Endothelial cell of umbilical vein (primary cell): ENCODE measurements around the gene SRRM3. TPM values are rescaled to one million over a fixed set of nuclear protein-coding genes. Genes with fewer than 3 reads are reported as not detected.

Experiments used
- BruUV-seq: library from RNA; stranded (reverse); fragments of 400-500 nt; replicated peaks from 2 replicates; lab custom pipeline; 2021; lab: Mats Ljungman, UMichigan
- CTCF ChIA-PET: fragments of 300-600, 350-600 bp; sonication (Branson Sonifier 250); formaldehyde crosslinking; loops from one replicate; lab custom pipeline; 2021; ENCODE audit warnings: antibody characterized with exemption, inconsistent platforms; lab: Charles Lee
- POLR2A ChIA-PET: fragments of 300-600, 350-600 bp; sonication (Branson Sonifier 250); formaldehyde crosslinking; loops from one replicate; lab custom pipeline; 2021; ENCODE audit warnings: antibody characterized with exemption, inconsistent platforms; lab: Charles Lee
- DNase-seq: peaks from one replicate; pipeline ENCODE4 v3.0.0-alpha.2; 2011; ENCODE audit warnings: low read depth, low spot score
- FAIRE-seq: peaks from 2 replicates; lab custom pipeline; 2011; peaks lifted over from hg19 to GRCh38; lab: Jason Lieb, UNC
- H2AFZ ChIP-seq: 2 replicates; pipeline ENCODE4 v1.6.0; 2012; ENCODE audit warnings: low read depth, low read length, control low read depth, inconsistent platforms
- H3K27ac ChIP-seq: 2 replicates; pipeline ENCODE4 v1.5.1; 2011; ENCODE audit warnings: low read depth, mild to moderate bottlenecking, control low read depth, low read length, moderate library complexity; ENCODE audit not compliant: insufficient read depth
- H3K27me3 ChIP-seq, 2 experiments: 2 replicates each; pipeline versions ENCODE4 v1.6.0 to v1.6.1; 2011; ENCODE audit warnings: low read length in 2 of 2, mixed read lengths in 1 of 2; ENCODE audit not compliant: control insufficient read depth in 2 of 2, insufficient read depth in 2 of 2
- H3K36me3 ChIP-seq, 2 experiments: 2 replicates in 1 of 2; 3 replicates in 1 of 2; pipeline ENCODE4 v1.5.1; 2011; ENCODE audit warnings: low read length in 2 of 2, mild to moderate bottlenecking in 1 of 2, moderate library complexity in 1 of 2; ENCODE audit not compliant: control insufficient read depth in 2 of 2, insufficient read depth in 2 of 2; ENCODE audit errors: extremely low read depth in 1 of 2
- H3K4me1 ChIP-seq: 3 replicates; pipeline ENCODE4 v1.5.1; 2011; ENCODE audit warnings: mild to moderate bottlenecking, low read length; ENCODE audit not compliant: control insufficient read depth, insufficient read depth; ENCODE audit errors: extremely low read depth
- H3K4me2 ChIP-seq: 2 replicates; pipeline ENCODE4 v1.6.1; 2011; ENCODE audit warnings: low read length, control low read depth, mixed read lengths; ENCODE audit not compliant: insufficient read depth
- H3K4me3 ChIP-seq, 3 experiments: fragments of 200-600 bp in 1 of 3; sonication (generic), shearing (Covaris generic) in 1 of 3; replicated peaks in 1 of 3; 2 replicates each; pipeline ENCODE4 v1.5.1; 2011 to 2016; ENCODE audit warnings: control low read depth in 3 of 3, low read length in 3 of 3, mild to moderate bottlenecking in 2 of 3, inconsistent platforms in 1 of 3, low read depth in 1 of 3, moderate library complexity in 1 of 3; ENCODE audit not compliant: insufficient read depth in 1 of 3
- H3K79me2 ChIP-seq: 2 replicates; pipeline ENCODE4 v1.6.0; 2012; ENCODE audit warnings: low read length, inconsistent platforms; ENCODE audit not compliant: control insufficient read depth, insufficient read depth
- H3K9ac ChIP-seq: replicated peaks from 2 replicates; pipeline ENCODE3; 2011; ENCODE audit warnings: low read length, control low read depth; ENCODE audit not compliant: insufficient read depth; ENCODE audit errors: extremely low read depth
- H3K9me1 ChIP-seq: replicated peaks from 3 replicates; pipeline ENCODE4 v1.6.0; 2011; ENCODE audit warnings: mild to moderate bottlenecking, low read length; ENCODE audit not compliant: control insufficient read depth, insufficient read depth; ENCODE audit errors: extremely low read depth
- H3K9me3 ChIP-seq: replicated peaks from 2 replicates; pipeline ENCODE4 v1.5.1; 2012; ENCODE audit warnings: low read length, inconsistent platforms; ENCODE audit not compliant: control insufficient read depth, insufficient read depth
- H4K20me1 ChIP-seq: replicated peaks from 2 replicates; pipeline ENCODE3; 2011; ENCODE audit warnings: mild to moderate bottlenecking, low read length; ENCODE audit not compliant: control insufficient read depth, insufficient read depth; ENCODE audit errors: extremely low read depth
- EZH2 ChIP-seq: IDR thresholded peaks from 2 replicates; pipeline ENCODE4 v1.6.1; 2012; ENCODE audit warnings: borderline replicate concordance, low read depth, mild to moderate bottlenecking, moderate library complexity, low read length, inconsistent platforms; ENCODE audit not compliant: severe bottlenecking
- GATA2 ChIP-seq: IDR thresholded peaks from 2 replicates; pipeline ENCODE4 v1.7.0; 2011; ENCODE audit warnings: low read depth, mild to moderate bottlenecking, moderate library complexity, mixed read lengths, low read length; ENCODE audit not compliant: insufficient read length, insufficient read depth
- MAX ChIP-seq: IDR thresholded peaks from 2 replicates; pipeline ENCODE4 v1.6.1; 2011; ENCODE audit not compliant: insufficient read depth, insufficient read length
- dilution Hi-C: fragments of 300-500 bp; cut with MboI; formaldehyde crosslinking; loops from one replicate; pipeline ENCODE4 v1.15.0; 2019; ENCODE audit warnings: low sequenced_read_pairs; ENCODE audit not compliant: extremely low pct_ligation_motif_present
- intact Hi-C: fragments of 100-400 bp; cut with micrococcal nuclease; formaldehyde crosslinking; loops from one replicate; pipeline ENCODE4 v1.10.0; 2022
- polyA plus RNA-seq, 4 experiments: library from polyadenylated mRNA; depleted of rRNA in 3 of 4; stranded (reverse) in 3 of 4; unstranded in 1 of 4; fragments of >200 nt; gene quantifications; 2 replicates each; pipeline versions ENCODE4 v1.2.1 to v1.2.3, GENCODE V29; 2011 to 2012; ENCODE audit warnings: missing spikeins in 1 of 4
- total RNA-seq: library from RNA; stranded (reverse); gene quantifications from 2 replicates; pipeline ENCODE4 v1.2.3, GENCODE V29; 2021

The SRRM3 gene
- total and polyA plus RNA-seq, 2 donors (not counting 3 experiments of a cell fraction or from before 2014, with no cell fraction given): 4.4 to 5.4 TPM

GRCh38 chr7:76282344-76283253, 80.9 kb downstream of the SRRM3 start:
- intact Hi-C loops: loop anchor here (1.0 kb wide), 1 partner anchor 9 kb away; no protein-coding TSS in a partner anchor
- CTCF ChIA-PET: interaction anchor here (0.6 to 3.6 kb wide), 7 partner anchors 9 to 108 kb away, joined by 3 to 18 read pairs (median 14); no protein-coding TSS in a partner anchor
- Histone ChIP-seq H3K4me1 (no peaks in the 10 kb centered on the region), H3K27me3 (peaks cover 14 to 23% of the 10 kb centered on the region in 2 experiments), H3K27ac (no peak overlapping the region), H4K20me1 (no peaks in the 10 kb centered on the region), H3K9me3 (no peaks in the 10 kb centered on the region), H3K4me2 (no peak overlapping the region), H3K9ac (no peak overlapping the region), H2AFZ (peak overlapping the region; percentile 40), H3K36me3 (peaks cover 0 to 2% of the 10 kb centered on the region in 2 experiments), H3K9me1 (no peaks in the 10 kb centered on the region), H3K4me3 (peak overlapping the region in 2 of 3 experiments; percentile 29 to 42), H3K79me2 (no peaks in the 10 kb centered on the region)
- BruUV-seq: no TSS peak
- POLR2A ChIA-PET: interaction anchor here (0.7 to 1.0 kb wide), 2 partner anchors 9 to 25 kb away, joined by 7 read pairs; no protein-coding TSS in a partner anchor
- DNase-seq (no peak), FAIRE-seq (no peak)
- dilution Hi-C loops: no loop called here
- TF ChIP-seq GATA2 (no peak), MAX (no peak), EZH2 (no peak)
